ENCODE data around the gene CLDN22.

Gene CLDN22

DNA sequence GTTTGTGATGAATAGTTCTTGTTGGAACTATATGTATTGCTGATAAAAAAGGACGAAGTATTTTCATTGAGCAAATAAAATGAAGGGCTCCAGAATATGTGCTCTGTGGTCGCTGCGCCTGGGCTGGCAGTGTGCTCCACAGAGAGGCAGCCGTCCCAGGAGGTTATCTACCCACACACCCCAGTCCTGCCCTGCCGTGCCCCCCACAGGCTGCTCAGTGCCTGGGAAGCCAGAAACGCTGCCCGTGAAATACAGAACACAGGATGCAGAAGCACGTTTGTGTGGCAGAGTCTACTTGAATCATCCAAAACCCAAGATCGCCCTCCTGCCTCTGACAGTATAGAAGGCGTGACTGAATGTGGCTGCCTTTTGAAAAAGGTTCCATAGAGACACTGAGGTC lies 1.4 kb downstream of the CLDN22 start:
- DNase-seq, result no peak

DNA sequence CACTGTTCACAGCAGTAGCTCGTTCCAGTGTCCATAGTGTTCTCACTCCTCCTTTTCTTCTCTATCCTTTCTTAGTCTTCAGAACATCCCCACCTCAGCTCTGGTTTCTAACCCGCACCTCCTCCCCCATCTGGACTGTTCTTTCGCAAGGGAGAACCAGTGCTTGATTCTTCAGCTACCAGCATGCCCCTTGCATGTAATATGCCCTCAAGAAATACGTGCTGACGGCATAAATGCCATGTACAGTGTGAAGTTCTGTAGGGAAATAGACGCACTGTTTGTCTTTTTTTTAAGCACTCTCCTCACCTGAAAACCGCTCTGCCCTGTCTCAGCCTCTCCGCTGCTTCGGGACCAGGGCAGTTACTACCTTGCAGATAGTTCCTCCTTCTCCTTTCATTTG lies 5.3 kb downstream of the CLDN22 start:
- no peak for DNase-seq

DNA sequence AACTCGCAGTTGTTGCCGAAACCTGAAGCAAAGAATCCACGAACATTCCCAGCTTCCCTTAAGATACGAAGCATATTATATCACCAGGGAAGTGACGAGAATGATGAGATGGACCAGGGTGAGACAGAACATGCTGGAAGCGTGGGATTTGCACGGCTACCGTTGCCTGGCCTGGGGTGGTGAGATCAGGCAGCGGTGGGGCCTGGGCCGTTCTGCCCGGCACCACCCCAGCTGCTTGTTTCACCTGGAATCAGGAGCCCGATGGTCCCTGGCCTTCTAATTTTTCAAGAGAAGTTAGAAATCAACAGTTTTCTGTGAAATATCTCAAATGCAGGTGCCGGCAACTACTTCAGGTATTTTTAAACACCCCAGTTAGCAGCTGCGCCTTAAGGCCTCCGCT lies 5.7 kb downstream of the CLDN22 start:
- no peak for DNase-seq

DNA sequence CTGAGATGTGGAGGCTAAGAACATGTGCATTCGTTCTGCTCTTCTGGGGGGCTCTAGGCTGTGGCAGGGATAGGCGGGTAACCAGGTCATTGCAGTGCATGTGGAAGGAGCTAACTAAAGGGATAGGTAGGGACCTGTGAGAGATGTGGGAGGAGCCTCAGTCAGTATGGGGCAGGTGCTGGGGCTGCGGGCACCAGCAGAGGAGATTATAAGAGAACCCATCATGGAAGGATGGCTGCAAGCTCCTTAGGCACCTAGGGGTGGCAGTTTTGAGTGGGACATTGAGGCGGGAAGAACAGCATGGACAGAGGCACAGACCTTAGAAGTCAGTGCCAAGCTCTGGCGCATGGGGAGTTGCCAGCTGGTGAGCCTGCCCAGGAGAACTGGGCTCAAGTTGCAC lies 7.2 kb downstream of the CLDN22 start:
- DNase-seq, result no peak

DNA sequence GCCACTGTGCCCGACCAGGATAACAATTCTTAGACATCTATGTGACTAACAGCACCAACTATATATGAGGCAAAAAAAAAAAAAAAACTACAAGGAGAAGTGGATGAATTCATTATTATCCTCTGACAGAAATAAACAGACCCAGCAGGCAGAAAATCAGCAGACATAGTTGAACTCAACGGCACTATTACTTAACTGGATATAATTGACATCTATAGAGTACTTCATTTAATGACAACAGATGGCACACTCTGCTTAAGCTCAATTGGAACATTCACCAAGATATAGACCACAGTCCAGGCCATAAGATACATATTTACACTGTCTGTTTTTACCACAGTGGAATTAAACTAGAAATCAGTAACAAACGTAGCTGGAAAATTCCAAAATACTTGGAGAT lies 13.3 kb downstream of the CLDN22 start:
- no peak for DNase-seq

DNA sequence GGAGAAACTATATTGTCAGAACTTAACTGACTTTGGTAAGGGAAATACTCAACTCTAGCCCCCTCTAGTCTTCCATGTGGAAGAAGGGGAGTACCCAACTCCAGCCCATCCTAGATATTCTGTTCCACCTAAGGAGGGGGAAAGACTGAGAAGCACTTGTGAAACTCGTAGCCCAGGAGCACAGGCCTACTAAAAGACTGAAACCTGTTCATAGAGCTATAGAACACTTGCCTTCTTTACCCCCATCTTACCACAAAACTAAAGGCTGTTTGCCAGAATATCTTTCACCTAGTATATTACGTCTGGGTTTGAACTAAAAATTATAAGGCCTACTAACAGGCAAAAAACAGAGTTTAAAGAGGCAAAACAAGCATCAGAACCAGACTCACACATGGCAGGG lies 15.5 kb downstream of the CLDN22 start:
- DNase-seq, result no peak

DNA sequence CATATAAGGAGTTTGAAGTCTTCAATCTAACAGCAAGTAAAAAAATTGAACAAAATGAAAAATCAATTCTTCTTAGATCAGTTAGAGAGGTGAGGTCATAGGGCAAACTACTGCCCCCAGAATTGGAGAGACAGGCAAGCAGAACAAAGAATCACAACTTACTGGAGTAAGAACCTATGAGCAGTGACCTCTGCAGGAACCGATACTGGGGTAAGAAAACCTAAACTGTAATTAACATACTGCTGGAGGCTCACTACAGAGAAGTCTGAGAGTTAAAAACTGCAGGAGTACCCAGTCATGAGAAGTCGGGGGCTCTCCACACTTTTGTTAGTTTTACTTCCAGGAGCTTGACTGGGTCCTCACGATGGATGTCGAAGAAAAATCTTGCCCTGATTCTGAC lies 16.0 kb downstream of the CLDN22 start:
- DNase-seq, result no peak

DNA sequence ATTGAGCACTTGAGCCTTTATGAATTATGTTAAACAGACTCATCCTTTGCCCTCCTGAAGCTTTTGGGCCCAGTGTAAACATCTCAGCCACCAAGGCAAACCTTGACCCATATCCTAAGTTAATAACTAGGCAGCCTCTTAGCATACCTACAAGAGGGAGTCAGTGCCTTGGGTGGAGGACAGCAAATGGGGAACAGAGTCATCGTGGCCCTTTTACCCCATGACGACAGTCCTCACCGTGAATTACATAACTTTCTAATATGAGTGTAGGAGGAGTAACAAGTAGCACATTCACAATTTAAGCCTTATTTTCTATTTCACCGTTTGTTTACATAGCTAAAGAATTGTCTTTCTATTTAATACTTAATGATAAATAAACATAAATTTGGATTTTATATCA lies 16.8 kb downstream of the CLDN22 start:
- no peak for DNase-seq

DNA sequence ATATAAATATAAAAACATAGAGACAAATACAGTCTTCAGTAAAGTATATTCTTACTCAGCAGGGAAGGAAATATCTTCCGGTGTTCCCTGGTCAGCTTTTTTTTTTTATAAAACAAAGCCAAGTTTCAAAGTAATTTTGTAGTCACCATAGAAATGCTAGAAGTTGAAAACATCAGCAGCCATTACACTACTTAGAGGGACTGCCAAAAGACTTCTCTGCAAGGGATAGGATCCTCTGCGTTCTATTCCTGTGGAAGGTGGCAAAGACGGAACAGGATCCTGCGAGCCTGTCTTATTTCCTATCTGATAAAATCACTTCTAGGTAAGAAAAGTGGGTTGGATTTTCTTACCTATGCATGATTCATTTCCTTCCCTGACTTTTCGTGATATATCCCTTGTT lies 19.4 kb downstream of the CLDN22 start:
- no peak for DNase-seq

DNA sequence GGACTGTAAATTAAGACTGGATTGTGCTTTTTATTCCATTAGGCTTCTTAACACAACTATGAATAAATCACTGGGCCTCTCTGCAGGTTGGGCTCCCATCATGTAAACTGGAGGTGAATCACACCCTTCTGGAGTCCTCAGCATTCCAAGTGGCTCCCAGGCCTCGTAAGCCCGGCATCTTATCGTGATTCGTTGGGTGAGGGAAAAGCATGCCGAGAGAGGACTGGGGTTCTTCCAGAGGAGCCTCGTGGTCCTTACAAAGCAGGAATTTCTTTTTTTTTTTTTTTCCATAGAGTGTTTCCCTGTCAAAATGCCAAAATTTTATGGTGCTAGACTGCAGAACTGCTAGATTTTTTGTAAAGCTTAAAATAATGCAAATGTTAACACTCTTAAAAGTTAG lies 20.0 kb downstream of the CLDN22 start:
- DNase-seq, result no peak

DNA sequence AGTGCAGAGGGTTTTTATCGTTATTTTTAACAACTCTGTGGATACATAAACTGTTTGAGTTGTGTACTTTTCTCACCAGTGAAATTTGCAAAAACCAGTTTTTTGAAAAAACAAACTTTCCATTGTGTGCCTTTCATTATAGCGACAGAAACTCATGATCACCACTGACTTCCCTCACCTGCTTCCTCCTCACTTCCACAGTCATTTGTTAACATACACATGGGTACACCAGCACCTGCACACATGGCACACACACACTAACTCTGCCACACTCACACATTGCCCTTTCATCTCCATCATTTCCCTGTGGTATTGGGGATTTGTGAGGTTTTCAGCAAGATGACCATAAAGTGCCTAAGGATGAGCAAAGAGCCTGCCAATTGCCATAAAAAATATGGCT lies 20.6 kb downstream of the CLDN22 start:
- DNase-seq, result no peak

DNA sequence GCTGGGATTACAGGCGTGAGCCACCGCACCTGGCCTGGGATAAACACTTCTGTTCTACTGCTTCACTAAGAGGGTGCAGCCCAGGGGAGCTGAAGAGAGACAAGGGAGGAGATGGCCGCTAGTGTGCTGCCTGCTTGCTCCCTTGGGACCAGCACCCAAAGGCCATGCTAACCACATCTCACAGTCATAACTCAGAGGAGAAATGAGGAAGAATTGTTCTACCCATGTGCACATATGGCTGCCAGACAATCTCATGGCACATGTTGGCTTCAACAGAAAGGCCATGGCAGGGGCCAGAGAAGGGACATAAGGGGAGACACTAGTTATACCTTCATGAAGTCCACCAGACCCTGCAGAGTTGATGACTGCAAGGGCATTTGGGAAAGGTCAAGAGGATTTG lies 22.4 kb downstream of the CLDN22 start:
- no peak for DNase-seq

DNA sequence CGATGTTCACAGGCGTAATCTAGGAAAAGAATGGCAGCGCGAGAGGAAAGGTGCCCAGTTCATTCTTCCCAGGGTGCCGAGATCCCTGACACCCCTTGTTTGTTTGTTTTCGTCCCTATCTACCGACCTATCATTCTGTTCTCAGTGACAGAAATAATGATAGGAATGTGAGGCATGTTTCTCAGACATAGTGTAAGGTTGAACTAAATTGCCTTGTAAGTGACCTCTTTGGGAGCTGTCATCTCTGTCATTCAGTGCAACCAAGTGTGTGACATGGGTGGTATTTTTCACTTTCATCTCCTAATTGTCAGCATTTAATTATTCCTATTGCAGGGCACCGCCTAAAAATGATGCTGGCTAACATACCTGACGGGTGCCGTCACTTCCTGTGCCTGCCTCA lies 24.4 kb downstream of the CLDN22 start:
- DNase-seq, result no peak

DNA sequence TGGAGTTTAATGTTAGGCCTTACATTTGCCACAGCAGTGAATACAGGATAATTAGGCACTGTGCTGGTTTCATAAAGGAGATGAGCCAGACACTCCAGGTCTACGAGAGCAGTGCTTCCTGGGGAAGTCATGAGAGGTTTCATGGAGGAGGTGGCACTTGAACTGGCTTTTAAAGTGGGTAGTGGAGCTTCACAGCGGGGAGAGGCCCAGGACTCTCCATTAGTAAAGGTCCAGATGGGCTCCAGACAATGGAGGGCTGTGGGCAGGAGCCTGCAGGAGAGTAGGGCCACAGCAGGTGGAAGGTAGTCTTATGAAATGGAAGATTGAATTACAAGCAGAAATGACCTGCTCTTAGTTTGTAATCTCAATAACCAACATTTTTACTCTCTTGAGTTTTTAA lies 29.0 kb downstream of the CLDN22 start:
- no peak for DNase-seq

DNA sequence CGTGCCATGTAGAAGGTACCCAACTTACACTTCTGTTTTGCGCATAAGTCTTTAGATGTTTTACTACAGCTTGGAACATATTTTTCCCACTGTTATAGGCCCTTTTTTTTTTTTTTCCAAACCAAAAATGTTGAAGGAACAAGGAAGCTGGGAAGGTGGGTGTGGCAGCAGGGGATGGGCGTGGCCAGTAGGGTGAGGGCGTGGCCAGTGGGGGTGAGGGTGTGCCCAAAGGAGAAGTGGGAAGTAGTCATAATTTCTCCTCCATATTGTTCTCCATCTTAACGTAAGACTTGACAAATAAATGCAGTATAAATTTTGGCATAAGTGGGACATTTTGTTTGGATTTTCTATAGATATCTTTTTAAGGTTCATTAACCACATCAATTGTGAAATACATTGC lies 30.4 kb downstream of the CLDN22 start:
- no peak for DNase-seq

DNA sequence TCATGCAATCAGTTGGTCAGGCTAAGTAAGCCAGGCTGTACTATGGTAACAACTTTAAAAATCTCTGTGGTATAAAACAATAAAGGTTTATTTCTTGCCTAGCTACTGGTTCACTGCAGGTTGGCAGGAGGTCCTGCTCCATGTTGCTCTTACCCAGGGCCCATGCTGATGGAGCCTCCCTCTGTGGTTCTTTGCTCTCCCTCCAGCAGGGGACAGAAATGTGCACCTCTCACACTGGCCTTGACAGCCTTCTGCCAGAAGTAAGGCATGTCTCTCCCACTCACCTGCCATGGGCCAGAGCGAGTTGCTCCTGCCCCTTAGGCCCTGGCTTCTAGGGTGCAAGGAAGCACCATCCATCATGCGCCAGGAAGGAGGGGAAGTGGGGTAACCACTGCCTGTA lies 31.1 kb downstream of the CLDN22 start:
- no peak for DNase-seq

DNA sequence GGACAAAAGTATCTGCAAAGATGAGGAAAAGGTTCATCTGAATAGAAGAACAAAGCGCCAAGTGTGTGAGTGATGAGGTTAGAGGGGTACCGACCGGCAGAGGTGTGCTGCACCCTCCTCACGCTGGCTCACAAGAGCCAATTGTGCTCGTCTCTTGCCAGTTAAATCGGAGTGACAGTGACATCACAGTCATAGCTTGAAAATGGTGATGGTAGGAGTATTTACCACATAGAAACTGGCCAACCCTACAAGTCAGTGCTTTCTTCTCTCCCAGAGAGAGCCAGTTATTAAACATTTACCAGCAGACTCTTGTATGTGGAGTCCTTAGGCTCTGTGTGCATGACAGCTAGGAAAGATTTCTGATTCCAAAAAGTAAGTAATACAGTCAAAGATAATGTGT lies 32.4 kb downstream of the CLDN22 start:
- DNase-seq, result no peak

DNA sequence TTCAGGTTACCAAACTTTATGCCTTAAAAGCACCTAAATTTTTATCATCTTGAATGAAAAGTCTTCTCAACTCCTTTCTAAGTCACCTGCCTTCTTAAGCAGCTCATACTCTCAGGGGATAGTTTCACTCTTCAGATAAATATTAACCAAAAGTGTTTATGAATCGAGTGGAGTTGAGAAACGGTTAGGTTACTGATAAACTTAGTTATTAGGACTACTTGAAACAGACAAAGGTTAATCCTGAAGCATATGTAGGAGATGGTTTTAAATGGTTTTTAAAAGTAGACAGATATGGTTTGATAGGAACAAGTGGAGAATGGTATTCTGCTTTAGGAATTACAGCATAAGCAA lies 32.8 kb downstream of the CLDN22 start:
- no peak for DNase-seq

DNA sequence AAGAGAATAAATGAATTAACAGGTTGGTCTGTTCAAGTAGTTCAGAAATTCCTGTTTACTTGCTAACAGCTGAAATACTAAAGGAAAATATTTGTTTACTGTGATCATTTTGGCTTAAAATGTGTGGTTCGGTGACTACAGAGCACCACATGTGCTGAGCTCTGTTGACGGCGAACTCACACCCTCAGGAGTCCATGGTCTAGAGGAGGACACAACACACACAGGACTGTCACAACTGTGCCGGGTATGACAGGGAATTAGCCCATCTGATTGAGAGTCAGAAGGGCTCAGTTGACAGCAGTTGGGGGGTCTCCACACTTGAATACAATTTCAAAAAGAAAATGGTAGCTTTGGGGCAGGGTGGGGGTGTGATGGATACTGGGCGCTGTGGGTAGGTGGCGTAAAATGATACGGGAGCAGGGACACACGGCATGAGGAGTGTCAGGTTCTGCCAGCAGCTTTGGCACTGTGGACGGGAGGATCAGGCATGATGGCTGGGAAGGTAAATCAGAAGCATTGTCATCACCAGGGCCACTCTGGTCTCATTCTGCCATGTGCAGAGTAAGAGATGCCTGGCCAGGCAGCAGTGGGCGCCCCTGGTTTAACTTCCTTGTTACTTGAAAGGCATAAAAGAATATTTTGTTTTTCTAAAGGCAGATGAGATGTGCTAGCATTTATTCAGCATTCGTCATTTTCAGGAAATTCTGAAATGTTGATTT lies 33.3 kb downstream of the CLDN22 start:
- DNase-seq, result no peak

DNA sequence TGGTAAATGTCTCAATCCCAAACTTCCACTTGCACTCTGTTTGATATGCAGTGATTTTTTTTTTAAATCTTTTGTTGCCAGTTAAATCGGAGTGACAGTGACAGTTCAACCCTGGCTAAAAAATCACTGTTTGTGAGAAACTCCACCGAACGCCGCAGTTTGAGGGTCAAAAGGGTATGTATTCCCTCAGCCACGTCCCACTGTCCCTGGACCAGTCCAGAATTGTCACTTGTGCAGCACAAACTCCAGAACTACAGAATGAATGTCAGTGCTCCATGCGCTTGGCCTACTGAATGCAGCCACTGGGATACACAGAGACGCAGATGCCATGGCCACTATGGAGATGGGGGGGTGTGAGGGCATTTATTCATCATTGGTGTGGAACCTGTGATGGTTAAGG lies 34.2 kb downstream of the CLDN22 start:
- no peak for DNase-seq

DNA sequence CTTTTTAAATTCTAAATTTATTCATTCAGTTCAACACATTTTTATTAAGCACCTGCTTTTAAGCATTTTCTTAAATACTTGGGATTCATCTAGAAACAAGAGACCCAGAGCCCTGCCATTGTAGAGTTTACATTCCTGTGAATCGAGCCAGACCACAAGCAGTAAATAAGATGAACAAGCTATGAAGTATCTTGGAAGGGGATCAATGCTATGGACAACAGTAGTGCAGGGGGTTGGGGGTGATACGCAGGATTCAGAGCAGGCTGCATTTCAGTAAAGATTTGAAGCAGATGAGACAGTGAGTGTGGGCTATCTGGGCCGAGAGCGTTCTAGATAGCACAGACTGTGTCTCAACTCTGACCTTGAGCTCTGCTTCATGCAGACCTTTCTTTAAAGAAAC lies 35.1 kb downstream of the CLDN22 start:
- no peak for DNase-seq

DNA sequence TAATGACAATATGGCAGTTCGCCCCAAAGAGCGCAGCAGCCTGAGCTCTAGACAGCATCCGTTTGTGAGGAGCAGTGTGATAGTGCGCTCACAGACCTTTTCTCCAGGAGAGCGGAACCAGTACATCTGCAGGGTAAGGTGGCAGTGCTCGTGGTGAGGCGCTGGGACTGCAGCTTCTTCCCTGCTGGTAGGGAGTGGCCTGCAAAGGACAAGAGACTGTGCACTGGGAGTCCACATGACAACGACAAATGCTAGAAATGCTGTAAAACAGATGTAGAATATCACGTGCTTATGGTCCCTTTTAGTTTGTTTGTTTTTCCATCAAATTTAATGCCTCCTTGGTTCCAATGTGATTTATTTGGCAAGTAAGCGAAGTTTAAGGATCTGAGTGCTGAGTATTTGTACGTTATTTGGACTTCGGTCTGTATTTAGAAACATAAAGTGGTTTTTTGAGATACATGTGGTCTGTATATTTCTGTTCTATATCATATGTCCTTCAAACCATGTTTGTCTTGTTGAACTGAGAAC lies 35.8 kb downstream of the CLDN22 start:
- no peak for DNase-seq

DNA sequence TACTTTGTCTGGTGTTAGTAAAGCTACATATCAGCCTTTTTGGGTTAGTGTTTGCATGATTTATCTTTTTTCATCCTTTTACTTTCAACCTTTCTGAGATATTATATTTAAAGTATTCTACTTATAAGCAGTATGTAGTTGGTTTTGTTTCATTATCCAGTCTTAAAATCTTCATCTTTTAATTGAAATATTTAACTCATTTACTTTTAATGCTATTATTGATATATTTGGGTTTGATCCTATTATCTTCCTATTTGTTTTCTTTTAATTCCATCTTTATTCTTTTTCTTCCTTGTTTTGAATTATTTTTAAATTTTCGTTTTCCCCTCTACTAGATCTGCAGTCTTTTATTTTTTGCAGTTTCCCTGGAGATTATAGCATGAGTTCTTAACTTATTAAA lies 44.0 kb downstream of the CLDN22 start:
- DNase-seq, result no peak

DNA sequence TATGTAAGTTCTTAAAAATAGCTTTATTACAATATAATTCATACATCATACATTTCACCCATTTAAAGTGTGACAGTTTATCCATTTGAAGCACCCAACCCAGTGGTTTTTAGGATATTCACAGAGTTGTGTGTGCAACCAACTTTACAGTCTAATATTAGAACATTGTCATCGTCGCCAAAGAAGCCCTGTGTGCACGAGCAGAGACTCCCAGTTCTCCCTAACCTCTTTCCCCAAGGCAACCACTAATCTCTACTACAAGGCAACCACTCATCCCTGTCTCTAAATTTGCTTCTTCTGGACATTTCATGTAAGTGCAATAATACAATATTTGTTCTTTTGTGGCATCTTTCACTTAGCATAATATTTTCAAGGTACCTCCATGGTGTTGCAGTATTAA lies 47.7 kb downstream of the CLDN22 start:
- DNase-seq, result no peak

DNA sequence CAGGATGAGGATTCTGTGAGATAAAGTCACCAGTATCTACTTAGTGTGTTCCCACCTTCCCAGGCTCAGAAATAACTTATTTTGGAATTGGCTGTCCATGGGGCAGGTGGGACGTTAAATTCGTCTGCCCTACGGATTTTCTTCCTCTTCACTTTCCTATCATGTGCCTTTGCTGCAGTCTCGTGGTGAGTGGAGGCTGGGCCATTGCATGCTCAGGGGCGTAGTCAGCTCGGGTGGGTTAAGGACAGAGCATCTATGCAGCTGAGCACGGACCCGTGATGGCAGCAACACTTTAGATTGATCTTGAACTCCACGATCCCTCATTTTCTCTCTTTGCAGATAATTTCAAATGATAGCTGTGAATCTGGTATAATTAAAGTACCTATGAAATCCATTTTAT lies 51.5 kb downstream of the CLDN22 start:
- DNase-seq, result no peak

All from CD4-positive, alpha-beta T cell treated with Interleukin-17A for 1 hour (primary cell).